Stimulated activated CD4-positive, alpha-beta T cell treated with anti-CD3 and anti-CD28 coated beads, Interleukin-2, amount 100 ng/mL, for 24 hours (primary cell): ENCODE measurements around the gene PSMB4.
"Not testable (repeated sequence)": the region's sequence is repeated elsewhere in the genome, so short reads cannot be mapped to it uniquely, and the experiment has no call there.

Experiments used
- DNase-seq, 2 donors: peaks; one replicate each; pipeline ENCODE4 v3.0.0-alpha.2; 2020

The PSMB4 gene

DNA sequence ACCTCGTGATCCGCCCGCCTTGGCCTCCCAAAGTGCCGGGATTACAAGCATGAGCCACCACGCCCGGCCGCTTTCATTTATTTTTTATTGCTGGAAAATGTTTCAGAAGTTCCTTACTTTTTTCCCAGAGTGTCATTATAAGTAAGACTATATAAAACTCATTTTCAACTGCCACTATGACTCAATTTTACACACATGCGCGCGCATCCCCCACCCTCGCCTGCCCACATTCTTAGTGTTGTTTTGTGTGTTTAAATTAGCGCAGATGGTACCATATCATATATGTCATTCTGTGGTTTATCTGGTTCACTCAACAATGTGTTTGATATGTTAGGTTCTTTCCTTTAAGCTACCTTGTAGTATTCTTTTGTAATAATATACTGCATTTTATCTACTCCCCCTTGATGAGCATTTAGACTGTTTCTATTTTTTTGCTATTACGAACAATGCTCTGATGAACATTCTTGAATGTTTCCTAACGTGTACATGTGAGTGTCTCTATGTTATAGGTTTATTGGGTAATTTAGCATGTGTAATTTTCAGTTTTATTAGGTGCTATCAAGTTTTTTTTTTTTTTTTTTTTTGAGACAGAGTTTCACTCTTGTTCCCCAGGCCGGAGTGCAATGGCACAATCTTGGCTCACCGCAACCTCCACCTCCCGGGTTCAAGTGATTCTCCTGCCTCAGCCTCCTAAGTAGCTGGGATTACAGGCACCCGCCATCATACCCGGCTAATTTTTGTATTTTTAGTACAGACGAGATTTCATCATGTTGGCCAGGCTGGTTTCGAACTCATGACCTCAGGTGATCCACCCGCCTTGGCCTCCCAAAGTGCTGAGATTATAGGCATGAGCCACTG lies 8.9 kb upstream of the PSMB4 start:
- not testable (repeated sequence) for DNase-seq

GRCh38 chr1:151391079-151391563 lies 8.3 kb upstream of the PSMB4 start:
- DNase-seq = no peak

GRCh38 chr1:151393583-151393982 lies 5.8 kb upstream of the PSMB4 start:
- no peak for DNase-seq

- not testable (repeated sequence) for DNase-seq
Observed at GRCh38 chr1:151396265-151396664, 3.1 kb upstream of the PSMB4 start.

GRCh38 chr1:151401125-151401788 lies 1.9 kb downstream of the PSMB4 start:
- DNase-seq = no peak

GRCh38 chr1:151401860-151402259 lies 2.5 kb downstream of the PSMB4 start:
- DNase-seq = no peak

GRCh38 chr1:151402764-151403163 lies 3.4 kb downstream of the PSMB4 start:
- DNase-seq = no peak

DNA sequence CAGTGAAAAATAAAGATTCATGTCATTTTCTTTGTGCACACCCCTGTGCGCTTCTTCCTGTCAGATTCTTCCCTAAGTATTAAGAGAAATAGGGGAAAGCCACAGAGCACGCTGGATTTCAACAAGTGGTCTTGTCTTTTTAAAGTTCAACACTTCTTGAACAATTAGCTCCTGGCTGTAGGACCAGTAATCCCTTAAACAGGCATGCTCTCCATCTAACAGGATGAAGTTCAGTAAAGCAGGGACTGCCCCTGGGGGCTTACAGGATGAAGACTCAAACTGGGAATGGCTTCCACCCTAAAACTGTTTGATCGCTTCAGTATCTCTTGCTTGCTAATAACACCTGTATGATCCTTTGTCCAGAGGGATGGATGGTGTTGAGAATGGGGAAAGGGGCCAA lies 4.2 kb downstream of the PSMB4 start:
- DNase-seq = no peak

- no peak for DNase-seq
Observed at GRCh38 chr1:151405187-151405951, 6.0 kb downstream of the PSMB4 start.

DNA sequence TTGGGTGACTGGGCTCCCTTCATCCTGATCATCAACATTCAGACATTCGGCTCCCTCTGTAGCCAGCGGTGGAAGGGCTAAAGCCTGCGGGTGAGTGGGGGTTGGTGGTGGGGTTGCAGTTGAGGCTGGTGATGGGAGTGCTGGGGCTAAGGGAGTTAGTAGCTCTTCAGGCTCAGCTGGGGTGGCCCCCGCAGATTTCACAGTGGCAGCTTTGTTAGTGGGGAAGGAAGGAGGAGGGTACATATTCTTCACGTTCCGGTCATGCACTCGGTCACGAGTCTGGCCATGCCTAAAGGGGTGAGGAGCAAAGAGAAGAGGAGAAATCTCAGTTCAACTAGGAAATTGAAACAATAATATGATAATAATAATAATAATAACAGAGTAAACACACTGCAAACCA lies 6.8 kb downstream of the PSMB4 start:
- no peak for DNase-seq

DNA sequence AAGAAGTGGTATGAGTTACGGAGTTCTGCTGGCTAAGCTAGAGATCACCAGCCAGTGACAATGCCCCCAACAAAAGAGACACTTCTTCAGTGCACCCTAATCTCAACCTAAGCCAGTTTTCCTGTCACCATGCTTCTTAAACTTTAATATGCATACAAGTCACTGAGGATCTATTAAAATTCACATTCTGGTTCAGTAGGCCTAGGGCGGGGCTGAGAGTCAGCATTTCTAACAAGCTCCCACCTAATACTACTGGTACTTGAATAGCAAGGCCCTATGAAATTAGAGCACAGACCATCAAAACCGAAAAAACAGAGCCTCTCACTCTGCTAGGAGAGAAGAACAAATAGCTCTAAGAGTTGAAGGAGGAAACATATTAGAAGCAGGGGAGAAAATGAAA lies 7.9 kb downstream of the PSMB4 start:
- DNase-seq = no peak

DNA sequence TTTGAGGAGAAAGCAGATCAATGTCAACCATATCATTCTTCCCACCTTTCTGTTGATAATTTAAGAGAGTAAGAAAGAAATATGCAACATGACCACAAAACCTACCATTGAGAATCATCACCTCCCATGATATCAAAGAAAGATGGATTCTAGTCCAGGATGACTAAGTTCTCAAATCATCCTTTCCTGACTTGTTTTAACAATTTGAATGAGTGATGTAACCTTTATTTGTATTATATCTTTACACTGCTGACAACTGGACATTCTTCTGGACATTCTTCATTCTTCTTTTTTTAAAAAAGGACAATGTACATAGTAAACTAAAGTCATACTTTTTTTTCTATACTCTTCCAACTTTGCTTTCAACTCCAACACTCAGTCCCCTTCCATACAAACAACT lies 9.5 kb downstream of the PSMB4 start:
- DNase-seq = no peak

- DNase-seq = no peak
Observed at GRCh38 chr1:151411884-151412283, 12.5 kb downstream of the PSMB4 start.

GRCh38 chr1:151416231-151416630 lies 16.9 kb downstream of the PSMB4 start:
- no peak for DNase-seq

DNA sequence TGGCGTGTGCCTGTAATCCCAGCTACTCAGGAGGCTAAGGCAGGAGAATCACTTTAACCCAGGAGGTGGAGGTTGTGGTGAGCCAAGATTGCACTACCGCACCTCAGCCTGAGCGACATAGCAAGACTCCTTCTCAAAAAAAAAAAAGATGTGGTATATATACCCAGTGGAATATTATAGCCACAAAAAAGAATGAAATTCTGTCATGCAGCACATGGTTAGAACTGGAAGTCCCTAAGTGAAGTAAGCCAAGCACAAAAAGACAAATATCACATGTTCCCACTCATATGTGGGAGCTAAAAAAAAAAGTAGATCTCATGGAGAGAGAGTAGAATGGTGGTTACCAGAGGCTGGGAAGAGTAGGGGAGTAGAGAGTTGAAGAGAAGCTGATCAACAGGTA lies 18.7 kb downstream of the PSMB4 start:
- DNase-seq = no peak

GRCh38 chr1:151419819-151420218 lies 20.4 kb downstream of the PSMB4 start:
- no peak for DNase-seq

- no peak for DNase-seq
Observed at GRCh38 chr1:151425103-151425502, 25.7 kb downstream of the PSMB4 start.

- no peak for DNase-seq
Observed at GRCh38 chr1:151428068-151428467, 28.7 kb downstream of the PSMB4 start.

DNA sequence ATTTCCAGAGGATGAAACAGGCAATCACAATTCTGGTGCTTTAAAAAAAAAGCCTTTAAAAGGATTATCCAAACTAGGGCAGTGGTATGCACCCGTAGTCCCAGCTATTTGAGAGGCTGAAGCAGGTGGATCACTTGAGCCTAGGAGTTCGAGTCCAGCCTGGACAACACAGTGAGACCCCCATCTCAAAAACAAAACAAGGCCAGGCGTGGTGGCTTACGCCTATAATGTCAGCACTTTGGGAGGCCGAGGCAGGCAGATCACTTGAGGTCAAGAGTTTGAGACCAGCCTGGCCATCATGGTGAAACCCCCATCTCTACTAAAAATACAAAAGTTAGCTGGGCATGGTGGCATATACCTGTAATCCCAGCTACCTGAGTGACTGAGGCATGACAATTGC lies 34.5 kb downstream of the PSMB4 start:
- not testable (repeated sequence) for DNase-seq

GRCh38 chr1:151435174-151435573 lies 35.8 kb downstream of the PSMB4 start:
- DNase-seq = no peak

DNA sequence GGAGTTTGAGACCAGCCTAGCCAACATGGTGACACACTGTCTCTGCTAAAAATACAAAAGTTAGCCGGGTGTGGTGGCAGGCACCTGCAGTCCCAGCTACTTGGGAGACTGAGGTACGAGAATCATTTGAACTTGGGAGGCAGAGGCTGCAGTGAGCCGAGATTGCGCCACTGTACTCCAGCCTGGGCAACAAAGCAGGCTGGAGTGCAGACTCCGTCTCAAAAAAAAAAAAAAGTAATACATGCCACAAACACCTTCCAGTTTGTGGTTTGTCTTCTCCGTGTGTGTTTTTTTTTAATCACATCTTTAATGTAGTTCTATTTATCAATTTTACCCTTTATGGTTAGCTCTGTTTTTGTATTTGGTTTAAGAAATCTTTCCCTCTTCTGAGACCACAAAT lies 37.6 kb downstream of the PSMB4 start:
- DNase-seq = no peak

DNA sequence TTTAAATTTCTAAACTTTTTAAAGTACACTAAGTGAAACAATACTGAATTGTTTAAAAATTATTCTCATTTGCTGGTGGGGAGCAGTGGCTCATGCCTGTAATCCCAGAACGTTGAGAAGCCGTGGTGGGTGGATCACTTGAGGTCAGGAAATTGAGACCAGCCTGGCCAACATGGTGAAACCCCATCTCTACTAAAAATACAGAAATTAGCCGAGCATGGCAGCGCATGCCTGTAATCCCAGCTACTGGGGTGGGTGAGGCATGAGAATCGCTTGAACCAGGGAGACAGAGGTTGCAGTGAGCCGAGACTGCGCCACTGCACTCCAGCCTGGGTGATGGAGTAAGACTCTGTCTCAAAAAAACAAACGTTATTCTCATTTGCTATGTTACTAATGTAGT lies 38.0 kb downstream of the PSMB4 start:
- not testable (repeated sequence) for DNase-seq
